Stomach (tissue), 4 donors: ENCODE data around the gene MATN4.

ENCODE experiments used
- CTCF ChIP-seq, 7 experiments: fragments of 450-650 bp in 4 of 7; fragments of 200-600 bp in 3 of 7; sonication (generic) in 3 of 7; IDR thresholded peaks; one replicate each; pipeline ENCODE4 v1.5.1; 2016 to 2019; ENCODE audit warnings: antibody characterized with exemption in 7 of 7, control low read depth in 2 of 7, mild to moderate bottlenecking in 1 of 7
- POLR2A ChIP-seq, 4 donors: fragments of 450-650 bp; IDR thresholded peaks; one replicate each; pipeline ENCODE4 v1.6.1; 2016; ENCODE audit warnings: antibody characterized with exemption in 4 of 4, control low read depth in 2 of 4, mild to moderate bottlenecking in 1 of 4, moderate library complexity in 1 of 4
- POLR2AphosphoS5 ChIP-seq, 3 donors: sonication (generic); formaldehyde crosslinking; IDR thresholded peaks; one replicate each; pipeline ENCODE4 v1.6.1; 2016; ENCODE audit warnings: antibody characterized with exemption in 3 of 3

- TF ChIP-seq CTCF (IDR thresholded peaks at IDR 0.05) (no peak), POLR2AphosphoS5 (IDR thresholded peaks at IDR 0.05) (no peak), POLR2A (IDR thresholded peaks at IDR 0.05) (no peak)
Observed at GRCh38 chr20:45279992-45280391, 28.1 kb downstream of the MATN4 start.
